Heart right ventricle (tissue), 16 donors: ENCODE results near the gene BIRC7. TPM values are rescaled to one million over a fixed set of nuclear protein-coding genes. Genes with fewer than 3 reads are reported as not detected.

Experiments
- ATAC-seq, 8 donors: fragments of 200-7000 bp; cut with Tn5 transposase; one replicate each; pipeline ENCODE4 v1.9.1; 2020; ENCODE audit warnings: mild to moderate bottlenecking in 8 of 8, moderate library complexity in 8 of 8, moderate number of reproducible peaks in 1 of 8
- DNase-seq, 2 donors: peaks; one replicate each; pipeline ENCODE4 v3.0.0-alpha.2; 2020
- H3K27ac ChIP-seq, 10 donors: fragments of 200-600 bp; sonication (generic) in 2 of 10; one replicate each; pipeline versions ENCODE4 v1.5.0 to v1.8.0; 2020 to 2022; ENCODE audit warnings: mild to moderate bottlenecking in 3 of 10
- H3K27me3 ChIP-seq, 7 donors: fragments of 200-600 bp; one replicate each; pipeline ENCODE4 v1.8.0; 2021 to 2022; ENCODE audit warnings: mild to moderate bottlenecking in 2 of 7
- H3K36me3 ChIP-seq, 9 donors: fragments of 200-600 bp; sonication (generic) in 1 of 9; one replicate each; pipeline versions ENCODE4 v1.5.0 to v1.8.0; 2020 to 2022; ENCODE audit warnings: mild to moderate bottlenecking in 2 of 9
- H3K4me1 ChIP-seq, 9 donors: fragments of 200-600 bp; sonication (generic) in 1 of 9; one replicate each; pipeline versions ENCODE4 v1.5.0 to v1.8.0; 2020 to 2022; ENCODE audit warnings: mild to moderate bottlenecking in 4 of 9
- H3K4me3 ChIP-seq, 10 donors: fragments of 200-600 bp; sonication (generic) in 2 of 10; one replicate each; pipeline versions ENCODE4 v1.5.0 to v1.8.0; 2020 to 2022; ENCODE audit warnings: mild to moderate bottlenecking in 7 of 10, moderate library complexity in 2 of 10
- H3K9me3 ChIP-seq, 11 donors: fragments of 200-600 bp in 10 of 11; sonication (generic) in 2 of 11; one replicate each; pipeline versions ENCODE4 v1.5.0 to v1.8.0; 2013 to 2022; ENCODE audit warnings: mild to moderate bottlenecking in 2 of 11, control low read depth in 1 of 11, moderate library complexity in 1 of 11
- WGBS, 2 donors: extraction: QIAGEN DNeasy Blood & Tissue Kit; methylation state at CpG; one replicate each; pipeline ENCODE4 v1.1.7; 2013; ENCODE audit warnings: inconsistent platforms in 1 of 2; 5-methylcytosine and 5-hydroxymethylcytosine counted together
- intact Hi-C, 10 donors: fragments of 100-400 bp; cut with DNase I; formaldehyde crosslinking; loops; one replicate each; pipeline versions ENCODE4 v1.11.1 to v1.14.2; 2022
- polyA plus RNA-seq, 2 donors: library from polyadenylated mRNA; stranded (reverse); fragments of 200-250 nt; gene quantifications; one replicate each; pipeline ENCODE4 v1.2.3, GENCODE V29; 2013
- total RNA-seq, 10 donors: library from RNA; stranded (reverse); fragmentation: NEBNext Ultra II Directional in 3 of 10; extraction: Animal tissue kit (Norgen Biotek cat#: 25700) in 3 of 10; gene quantifications; one replicate each; pipeline versions ENCODE4 v1.2.1 to v1.2.4, GENCODE V29; 2021 to 2023
- TF ChIP-seq, protein P1 (sequence below), 9 donors: fragments of 200-600 bp; sonication (generic) in 2 of 9; IDR thresholded peaks; one replicate each; pipeline versions ENCODE4 v1.5.0 to v1.8.0; 2021 to 2022; ENCODE audit warnings: antibody characterized with exemption in 9 of 9, mild to moderate bottlenecking in 5 of 9, moderate library complexity in 1 of 9
- donor health status: Arrhythmogenic right ventricular cardiomyopathy.
- donor health status: ischemic (EF 13 %, LVEDD 7.1; RV severe dilation, severe dysfunction).
- donor health status: healthy with polysubstance abuse.
- donor health status: DM: no; HTN: yes; CAD: no.
- donor health status: DM: no; HTN: no; CAD: no.
- donor health status: ischemic (EF 25% LVEDD 6.9; RV normal size, moderate dysfunction).
- donor health status: ischemic (EF 25% LVEDD 5.7; RV mildly dilated, moderate dysfunction).
- donor health status: healthy.
- donor health status: DM: yes; HTN: yes; CAD: no.
- donor health status: Ischemic cardiomyopathy.
- donor health status: ischemic (EF 35%, LVEDD 5.7; RV mildly dilated, moderate dysfunction).
- donor health status: nonischemic (EF 11% LVEDD 7.7; RV severe dilation, severe dysfunction).
- donor health status: DM: yes; HTN: yes; CAD: no.
- donor health status: PGD.
- donor health status: ischemic (EF 29% LVEDD 5.4; RV normal size, mild dysfunction).
- donor health status: nonischemic (EF 23%, LVEDD 6.1; RV moderate dilation, normal function).

BIRC7 gene
- total and polyA plus RNA-seq, 12 donors, result 0.21 to 2.1 (median 0.37) TPM; not detected in 7

DNA sequence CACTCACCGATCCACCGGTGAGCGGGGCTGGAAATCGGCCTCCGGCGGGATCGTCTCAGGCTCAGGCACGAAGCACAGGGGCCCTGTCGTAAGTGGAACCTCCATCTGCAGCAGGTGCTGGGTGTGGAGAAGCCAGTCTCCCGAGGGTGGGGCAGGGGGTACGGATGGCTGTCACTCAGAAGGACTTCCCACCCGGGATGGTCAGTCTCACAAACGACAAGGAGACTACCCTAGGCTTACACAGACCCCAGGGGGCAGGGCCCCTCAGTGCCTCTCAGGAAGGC lies 47.6 kb upstream of the BIRC7 start:
- intact Hi-C loops, result no loop called here
- peaks cover 0 to 6% (median 0%) of the 10 kb centered on the region in 11 donors for H3K9me3 ChIP-seq
- DNase-seq, result no peak
- no peaks in the 10 kb centered on the region for H3K4me1 ChIP-seq
- peaks cover 0 to 19% (median 6%) of the 10 kb centered on the region in 7 donors for H3K27me3 ChIP-seq
- H3K27ac ChIP-seq, result no peak overlapping the region
- 78 to 81% methylated on average over 13 of the region's 13 CpGs for WGBS, 2 donors
- TF ChIP-seq, protein P1, sequence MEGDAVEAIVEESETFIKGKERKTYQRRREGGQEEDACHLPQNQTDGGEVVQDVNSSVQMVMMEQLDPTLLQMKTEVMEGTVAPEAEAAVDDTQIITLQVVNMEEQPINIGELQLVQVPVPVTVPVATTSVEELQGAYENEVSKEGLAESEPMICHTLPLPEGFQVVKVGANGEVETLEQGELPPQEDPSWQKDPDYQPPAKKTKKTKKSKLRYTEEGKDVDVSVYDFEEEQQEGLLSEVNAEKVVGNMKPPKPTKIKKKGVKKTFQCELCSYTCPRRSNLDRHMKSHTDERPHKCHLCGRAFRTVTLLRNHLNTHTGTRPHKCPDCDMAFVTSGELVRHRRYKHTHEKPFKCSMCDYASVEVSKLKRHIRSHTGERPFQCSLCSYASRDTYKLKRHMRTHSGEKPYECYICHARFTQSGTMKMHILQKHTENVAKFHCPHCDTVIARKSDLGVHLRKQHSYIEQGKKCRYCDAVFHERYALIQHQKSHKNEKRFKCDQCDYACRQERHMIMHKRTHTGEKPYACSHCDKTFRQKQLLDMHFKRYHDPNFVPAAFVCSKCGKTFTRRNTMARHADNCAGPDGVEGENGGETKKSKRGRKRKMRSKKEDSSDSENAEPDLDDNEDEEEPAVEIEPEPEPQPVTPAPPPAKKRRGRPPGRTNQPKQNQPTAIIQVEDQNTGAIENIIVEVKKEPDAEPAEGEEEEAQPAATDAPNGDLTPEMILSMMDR (IDR thresholded peaks at IDR 0.05), result no peak
- no peak for ATAC-seq
- H3K36me3 ChIP-seq, result no peaks in the 10 kb centered on the region
- H3K4me3 ChIP-seq, result no peak overlapping the region

DNA sequence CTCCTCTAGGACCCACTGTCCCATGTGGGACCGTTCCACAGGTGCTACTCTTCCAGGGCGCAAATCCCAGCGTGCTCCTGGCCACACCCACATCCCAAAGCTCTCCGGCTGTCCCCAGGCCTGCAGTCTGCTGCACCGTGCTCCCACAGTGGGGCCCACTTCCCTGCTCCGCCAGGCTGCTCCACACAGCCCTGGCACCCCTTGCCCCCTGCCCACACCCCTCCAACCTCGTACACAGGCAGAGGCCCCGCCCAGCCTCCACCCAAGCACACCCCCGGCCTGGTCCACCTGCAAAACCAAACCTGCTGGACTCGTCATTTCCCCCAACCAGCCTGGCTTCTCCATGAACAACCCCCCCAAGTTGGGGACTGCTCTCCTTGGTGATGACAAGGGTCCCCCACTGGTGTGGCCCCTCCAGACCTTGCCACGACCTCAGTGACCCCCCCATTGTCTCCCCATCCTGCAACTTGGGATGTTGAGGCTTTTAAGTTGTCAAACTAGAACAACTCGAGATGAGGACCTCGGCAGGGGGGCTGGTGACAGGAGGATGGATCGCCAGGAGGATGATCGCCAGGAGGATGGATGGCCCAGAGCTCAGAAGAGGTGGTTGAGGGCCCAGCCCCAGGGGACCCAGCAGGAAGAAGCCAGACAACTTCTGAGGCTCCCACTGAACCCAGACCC lies 46.9 kb upstream of the BIRC7 start:
- Histone ChIP-seq H3K36me3 (no peaks in the 10 kb centered on the region), H3K27me3 (peaks cover 0 to 12% (median under 1%) of the 10 kb centered on the region in 7 donors), H3K27ac (no peak overlapping the region), H3K4me3 (no peak overlapping the region), H3K9me3 (peaks cover 0 to 6% (median 0%) of the 10 kb centered on the region in 11 donors), H3K4me1 (no peaks in the 10 kb centered on the region)
- TF ChIP-seq, protein P1 (IDR thresholded peaks at IDR 0.05), result no peak
- DNase-seq, result no peak
- no peak for ATAC-seq
- intact Hi-C loops, result no loop called here
- 67 to 69% methylated on average over 15 of the region's 15 CpGs for WGBS, 2 donors

DNA sequence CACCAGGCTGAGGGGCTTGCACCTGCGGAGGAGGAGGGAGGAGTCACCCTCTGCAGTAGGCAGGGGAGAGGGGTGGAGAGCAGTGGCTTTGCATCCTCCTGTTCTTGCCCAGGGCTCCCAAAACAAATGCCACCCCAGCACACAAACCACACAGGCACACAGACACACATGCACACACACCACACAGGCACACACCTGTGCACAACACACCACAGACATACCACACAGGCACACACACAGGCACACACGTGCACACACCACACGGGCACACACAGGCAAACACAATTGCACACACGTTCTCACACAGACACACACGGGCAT lies 46.4 kb upstream of the BIRC7 start:
- H3K36me3 ChIP-seq, result peaks cover 0 to 1% (median 0%) of the 10 kb centered on the region in 9 donors
- no peaks in the 10 kb centered on the region for H3K4me1 ChIP-seq
- 83 to 91% methylated on average over 5 of the region's 5 CpGs for WGBS, 2 donors
- H3K27ac ChIP-seq, result no peak overlapping the region
- no peak overlapping the region for H3K4me3 ChIP-seq
- DNase-seq, result no peak
- intact Hi-C loops, result no loop called here
- TF ChIP-seq, protein P1 (IDR thresholded peaks at IDR 0.05), result no peak
- peaks cover 0 to 7% (median 0%) of the 10 kb centered on the region in 7 donors for H3K27me3 ChIP-seq
- H3K9me3 ChIP-seq, result peaks cover 0 to 6% (median 0%) of the 10 kb centered on the region in 11 donors
- ATAC-seq, result no peak

DNA sequence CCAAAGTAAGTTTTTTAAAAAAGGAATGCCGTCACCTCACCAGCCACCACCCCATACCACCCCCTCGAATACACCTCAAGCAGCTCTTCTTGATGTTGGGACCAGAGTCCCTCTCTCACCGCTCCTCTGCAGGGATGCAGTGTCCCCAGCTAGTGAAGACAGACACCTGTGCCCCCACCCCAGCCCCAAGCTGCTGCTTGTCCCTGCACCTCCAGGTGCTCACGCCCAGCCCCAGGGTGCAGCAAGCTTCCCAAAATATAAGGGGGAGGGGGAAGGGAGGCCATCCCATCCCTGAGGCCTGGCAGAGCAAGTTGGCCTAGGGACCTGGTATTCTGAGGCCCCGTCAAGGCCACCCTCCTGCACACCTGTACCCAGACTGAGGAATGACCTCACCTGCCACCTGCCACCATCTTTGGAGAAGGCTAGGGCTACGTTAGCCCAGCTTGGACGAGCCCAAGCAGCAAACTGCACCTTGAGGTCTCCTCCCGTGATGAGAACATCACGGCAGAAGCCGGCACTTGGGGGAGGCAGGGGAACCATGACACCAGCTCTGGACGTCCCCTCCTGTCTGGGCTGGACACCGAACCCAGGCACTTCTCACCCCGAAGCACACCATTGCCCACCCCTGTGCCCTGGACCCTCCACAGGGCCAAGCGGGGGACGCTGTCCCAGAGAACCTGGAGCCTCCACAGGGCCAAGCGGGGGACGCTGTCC lies 45.7 kb upstream of the BIRC7 start:
- DNase-seq, result no peak
- peaks cover 0 to 9% (median 4%) of the 10 kb centered on the region in 9 donors for H3K36me3 ChIP-seq
- intact Hi-C loops, result no loop called here
- WGBS, 2 donors, result 92 to 93% methylated on average over 17 of the region's 17 CpGs
- H3K4me1 ChIP-seq, result no peaks in the 10 kb centered on the region
- peaks cover 0 to 6% (median 0%) of the 10 kb centered on the region in 11 donors for H3K9me3 ChIP-seq
- ATAC-seq, result peak in 1 of 8 donors; percentile 16
- H3K27me3 ChIP-seq, result peaks cover 0 to 7% (median 0%) of the 10 kb centered on the region in 7 donors
- TF ChIP-seq, protein P1 (IDR thresholded peaks at IDR 0.05), result no peak
- no peak overlapping the region for H3K4me3 ChIP-seq
- H3K27ac ChIP-seq, result no peak overlapping the region
